Astrocyte (in vitro differentiated cells and primary cell): Measurements from ENCODE around the gene APBA3.

ENCODE experiments used
- EZH2 ChIP-seq: IDR thresholded peaks from 2 replicates; pipeline ENCODE4 v1.6.1; 2012; ENCODE audit warnings: mild to moderate bottlenecking, low read length, inconsistent platforms; ENCODE audit not compliant: insufficient read depth
- TF ChIP-seq, protein P1 (sequence below): IDR thresholded peaks from 2 replicates; pipeline ENCODE4 v1.5.1; 2011; ENCODE audit warnings: low read depth, mild to moderate bottlenecking, inconsistent platforms, low read length, moderate library complexity; ENCODE audit not compliant: insufficient read depth

DNA sequence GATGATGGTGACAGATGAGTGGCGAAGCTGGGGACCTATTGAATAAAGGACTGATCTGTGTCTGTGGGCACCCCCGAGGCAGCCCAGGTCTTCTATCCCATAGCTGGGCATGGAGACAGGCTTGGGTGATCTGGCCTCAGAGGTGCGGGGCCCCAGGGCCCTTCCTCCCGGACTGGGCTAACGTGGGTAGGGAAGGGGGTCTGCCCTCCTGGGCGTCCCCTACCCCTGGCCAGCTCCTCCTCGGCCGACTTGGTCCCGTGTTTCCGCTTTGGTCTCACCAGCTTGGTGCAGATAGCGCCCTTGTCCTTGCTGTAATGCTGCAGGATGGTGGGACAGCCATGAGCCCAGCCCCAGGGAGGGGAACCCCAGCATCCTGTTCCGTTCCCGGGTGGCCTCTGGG is 21.4 kb upstream of the APBA3 start:
- TF ChIP-seq, protein P1, sequence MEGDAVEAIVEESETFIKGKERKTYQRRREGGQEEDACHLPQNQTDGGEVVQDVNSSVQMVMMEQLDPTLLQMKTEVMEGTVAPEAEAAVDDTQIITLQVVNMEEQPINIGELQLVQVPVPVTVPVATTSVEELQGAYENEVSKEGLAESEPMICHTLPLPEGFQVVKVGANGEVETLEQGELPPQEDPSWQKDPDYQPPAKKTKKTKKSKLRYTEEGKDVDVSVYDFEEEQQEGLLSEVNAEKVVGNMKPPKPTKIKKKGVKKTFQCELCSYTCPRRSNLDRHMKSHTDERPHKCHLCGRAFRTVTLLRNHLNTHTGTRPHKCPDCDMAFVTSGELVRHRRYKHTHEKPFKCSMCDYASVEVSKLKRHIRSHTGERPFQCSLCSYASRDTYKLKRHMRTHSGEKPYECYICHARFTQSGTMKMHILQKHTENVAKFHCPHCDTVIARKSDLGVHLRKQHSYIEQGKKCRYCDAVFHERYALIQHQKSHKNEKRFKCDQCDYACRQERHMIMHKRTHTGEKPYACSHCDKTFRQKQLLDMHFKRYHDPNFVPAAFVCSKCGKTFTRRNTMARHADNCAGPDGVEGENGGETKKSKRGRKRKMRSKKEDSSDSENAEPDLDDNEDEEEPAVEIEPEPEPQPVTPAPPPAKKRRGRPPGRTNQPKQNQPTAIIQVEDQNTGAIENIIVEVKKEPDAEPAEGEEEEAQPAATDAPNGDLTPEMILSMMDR, result no peak
- TF ChIP-seq EZH2, result no peak
